Activated CD4-positive, alpha-beta T cell treated with anti-CD3 and anti-CD28 coated beads, Interleukin-2, amount 50 U/mL, for 16 hours (primary cell): ENCODE measurements around the gene PALMD.
A peak's percentile ranks its signal among the peaks of the same experiment; 100 is the strongest.

ENCODE experiments used
- DNase-seq: peaks from one replicate; pipeline ENCODE4 v3.0.0-alpha.2; 2020

PALMD gene

DNA sequence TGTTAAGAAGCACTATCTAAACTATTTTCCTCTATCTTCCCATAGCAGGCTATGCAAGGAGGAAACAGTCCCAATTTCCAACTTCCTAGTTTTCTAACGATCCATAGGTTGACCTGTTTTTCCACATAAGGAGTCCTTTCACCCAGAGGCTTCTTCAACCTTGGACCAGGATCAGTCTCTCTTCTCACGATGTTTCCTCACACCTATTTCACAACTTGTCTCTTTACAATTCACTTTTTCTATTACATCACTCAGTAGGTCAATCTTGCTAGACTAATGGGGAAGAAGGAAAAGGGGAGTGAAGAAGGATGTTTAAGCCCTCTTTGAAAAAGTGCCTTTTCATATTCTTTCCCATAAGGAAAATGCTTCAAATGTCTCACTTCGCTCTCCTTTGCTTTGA lies 15.9 kb downstream of the PALMD start:
- DNase-seq, result no peak

GRCh38 chr1:99662539-99663080 lies 16.7 kb downstream of the PALMD start:
- DNase-seq, result no peak

DNA sequence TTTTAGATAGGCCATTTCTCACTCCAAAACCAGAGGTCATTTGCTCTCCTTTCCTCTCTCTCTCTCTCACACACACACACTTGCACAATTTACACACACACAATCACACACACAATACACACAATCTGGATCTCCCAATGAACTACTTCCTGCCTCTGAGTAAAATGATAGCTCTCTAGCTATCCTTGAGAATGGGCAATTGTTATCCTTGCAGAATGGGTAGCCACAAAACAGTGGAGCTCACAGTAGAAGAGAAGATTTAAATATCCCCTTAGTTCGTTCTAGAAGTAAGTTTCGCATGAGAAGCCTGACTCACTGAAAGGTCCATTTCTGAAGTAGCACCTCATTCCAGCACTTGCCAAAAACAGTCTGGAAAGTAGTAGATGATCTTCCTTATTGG lies 17.6 kb downstream of the PALMD start:
- no peak for DNase-seq

GRCh38 chr1:99665212-99665611 lies 19.3 kb downstream of the PALMD start:
- DNase-seq, result no peak

- DNase-seq, result no peak
These were observed 23.5 kb downstream of the PALMD start for GRCh38 chr1:99669376-99669775.

- DNase-seq, result no peak
These were observed 23.9 kb downstream of the PALMD start for GRCh38 chr1:99669821-99670220.

GRCh38 chr1:99670583-99670982 lies 24.7 kb downstream of the PALMD start:
- DNase-seq, result no peak

- DNase-seq, result no peak
These were observed 26.1 kb downstream of the PALMD start for GRCh38 chr1:99672038-99672437.

DNA sequence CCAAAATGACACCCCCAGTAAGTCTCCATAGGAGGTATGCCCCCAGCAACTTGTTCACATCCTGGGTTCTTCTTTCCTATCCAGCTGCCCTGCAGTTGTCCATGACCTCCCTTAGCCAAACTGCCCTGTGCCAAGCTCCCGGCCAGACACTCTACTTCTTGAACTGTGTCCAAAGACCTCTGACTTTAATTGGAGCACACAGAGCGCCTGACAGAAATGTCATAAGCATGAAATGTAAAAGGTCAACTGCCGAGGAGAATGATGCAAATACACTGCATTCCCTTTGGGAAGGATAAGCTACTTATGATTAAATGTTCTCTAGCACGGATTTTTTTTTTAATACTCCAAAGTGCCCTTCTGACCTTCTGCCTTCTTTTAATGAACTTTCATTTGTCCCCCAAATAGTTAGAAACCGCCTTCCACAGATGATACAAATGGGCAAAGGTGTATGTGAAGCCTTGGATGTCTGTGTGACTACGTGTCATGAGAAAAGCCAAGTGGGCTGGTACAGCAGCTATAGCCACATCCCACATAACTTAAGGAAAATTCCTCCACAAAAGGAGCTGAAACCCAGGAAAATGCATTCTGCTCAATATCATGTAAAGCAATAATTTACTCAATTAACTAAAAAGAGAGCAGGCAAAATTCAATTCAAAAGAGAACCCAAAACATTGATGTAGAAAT lies 26.8 kb downstream of the PALMD start:
- no peak for DNase-seq

DNA sequence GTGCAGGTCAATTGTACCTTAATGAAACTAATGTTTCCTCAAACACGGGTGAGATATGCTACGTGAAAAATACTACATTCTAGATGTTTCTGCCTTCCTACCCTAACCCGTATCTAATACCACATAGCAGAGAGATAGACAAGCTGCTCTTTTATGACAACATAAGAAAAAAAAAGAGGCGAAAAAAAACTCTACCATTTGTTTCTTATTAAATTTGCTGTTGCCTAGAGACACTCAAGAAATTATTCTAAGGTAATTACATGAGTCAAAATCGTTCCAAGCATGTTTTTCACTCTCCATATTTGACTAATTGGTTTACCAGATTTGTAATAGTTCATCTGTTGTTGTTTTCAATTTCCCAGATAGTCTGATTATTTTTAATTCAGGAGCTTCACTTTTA lies 27.4 kb downstream of the PALMD start:
- no peak for DNase-seq

- DNase-seq, result peak; percentile 25
These were observed 28.5 kb downstream of the PALMD start for GRCh38 chr1:99674115-99675064.

DNA sequence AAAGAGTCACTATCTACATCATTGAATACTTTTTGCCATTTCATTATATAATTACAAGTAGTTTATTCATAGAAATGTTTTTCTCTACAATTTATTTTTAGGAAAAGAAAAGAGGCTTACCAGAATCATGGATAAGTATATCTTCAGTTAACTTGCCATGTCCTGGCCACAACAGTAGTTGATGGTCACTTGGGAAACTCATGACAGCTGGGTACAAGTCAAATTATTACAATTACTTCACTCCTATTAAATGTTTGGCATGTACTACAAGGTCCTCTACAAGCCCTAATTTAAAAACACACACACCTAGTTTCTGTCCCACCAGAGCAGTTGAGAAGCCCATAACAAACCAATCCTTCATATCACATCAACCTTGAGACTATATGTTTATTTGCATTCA lies 29.4 kb downstream of the PALMD start:
- no peak for DNase-seq

- no peak for DNase-seq
These were observed 30.1 kb downstream of the PALMD start for GRCh38 chr1:99675994-99676393.

- DNase-seq, result no peak
These were observed 31.0 kb downstream of the PALMD start for GRCh38 chr1:99676876-99677275.

DNA sequence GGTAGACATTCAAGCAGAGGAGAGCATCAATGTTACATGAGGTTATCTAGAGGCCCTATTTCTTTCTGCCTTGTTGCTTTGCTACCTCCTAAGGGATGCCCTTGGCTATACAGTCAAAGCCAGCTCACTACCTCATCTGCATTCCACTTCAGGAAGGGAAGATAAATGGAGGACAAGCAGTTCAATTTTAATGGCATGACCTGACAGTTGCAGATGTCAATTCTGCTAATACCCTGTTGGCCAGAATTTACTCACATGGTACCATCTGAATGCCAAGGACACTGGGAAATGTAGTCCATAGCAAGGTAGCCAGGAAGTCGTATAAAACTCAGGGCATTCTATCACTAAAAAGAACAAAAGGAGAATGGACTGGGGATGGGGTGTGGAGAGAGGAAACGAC lies 31.5 kb downstream of the PALMD start:
- DNase-seq, result no peak

- no peak for DNase-seq
These were observed 34.4 kb downstream of the PALMD start for GRCh38 chr1:99680270-99680669.

- DNase-seq, result no peak
These were observed 35.7 kb downstream of the PALMD start for GRCh38 chr1:99681583-99681982.

- DNase-seq, result peak; percentile 5
These were observed 36.4 kb downstream of the PALMD start for GRCh38 chr1:99682291-99682751.

DNA sequence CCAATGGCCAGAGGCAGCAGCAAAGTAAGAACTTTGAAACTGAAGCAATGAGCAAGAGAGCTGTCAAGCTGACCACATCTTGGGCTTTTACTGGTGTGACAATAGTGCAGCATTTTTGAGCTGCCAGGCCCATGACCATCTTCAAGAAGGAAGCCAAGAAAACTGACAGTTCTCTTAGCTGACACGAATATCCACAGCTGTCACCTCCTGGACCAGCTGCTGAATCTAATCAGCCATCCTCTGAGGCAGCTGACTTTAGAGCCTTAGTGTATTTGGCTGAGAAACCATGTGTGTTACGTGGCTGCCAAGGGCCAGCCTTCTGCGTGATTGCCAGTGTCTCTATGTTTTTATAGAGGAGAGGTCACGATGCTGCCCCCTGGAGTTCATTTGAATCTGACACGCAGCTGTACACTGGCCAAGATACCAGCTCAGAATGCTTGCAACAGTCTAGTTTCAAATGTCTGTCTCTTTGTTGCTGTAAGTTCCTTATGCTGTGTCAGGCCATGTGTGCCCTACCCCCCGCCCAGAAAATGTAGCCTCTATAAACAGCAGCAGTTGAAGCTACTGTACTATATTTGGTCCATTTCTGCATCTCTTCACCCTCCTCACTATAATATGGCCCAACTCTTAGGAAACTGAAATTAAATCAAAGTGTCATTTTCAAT lies 39.7 kb downstream of the PALMD start:
- peak; percentile 62 for DNase-seq

DNA sequence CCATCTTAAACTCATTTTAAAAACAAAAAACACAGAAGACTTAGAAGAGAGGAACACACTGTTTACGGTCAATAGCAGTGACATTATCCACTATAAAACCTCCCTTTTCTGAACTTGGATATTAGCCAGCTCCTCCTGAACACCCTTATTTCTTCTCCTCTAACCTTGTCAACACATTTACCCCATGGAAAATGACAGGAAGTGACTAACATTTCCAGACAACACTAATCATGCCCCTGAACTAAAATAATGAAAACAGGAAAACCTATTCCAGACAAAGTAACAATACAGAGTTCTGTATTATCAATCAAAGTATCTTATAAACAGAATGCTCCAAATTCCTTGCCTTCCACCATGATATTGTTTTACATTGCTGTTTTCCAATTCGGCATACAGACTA lies 45.3 kb downstream of the PALMD start:
- DNase-seq, result no peak

- DNase-seq, result no peak
These were observed 50.7 kb downstream of the PALMD start for GRCh38 chr1:99696616-99697015.

DNA sequence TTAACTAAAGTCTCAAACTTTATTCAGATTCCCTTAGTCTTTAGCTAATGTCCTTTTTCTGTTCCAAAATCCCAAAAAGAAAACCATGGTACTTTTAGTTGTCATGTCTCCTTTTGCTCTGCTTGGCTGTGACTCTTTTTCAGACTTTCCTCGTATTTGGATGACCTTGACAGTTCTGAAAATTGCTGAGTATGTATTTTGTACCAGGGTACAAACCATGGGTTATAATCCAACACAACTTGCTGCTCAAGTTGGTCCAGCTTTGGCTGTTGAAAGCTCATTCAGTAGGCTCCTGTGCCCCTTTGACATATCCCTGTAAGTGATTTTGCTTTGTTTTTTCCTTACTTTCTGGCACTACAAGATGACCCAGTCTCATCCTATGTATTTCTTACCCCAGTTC lies 51.7 kb downstream of the PALMD start:
- DNase-seq, result no peak

- DNase-seq, result no peak
These were observed 54.1 kb downstream of the PALMD start for GRCh38 chr1:99700020-99700419.
